ENCODE results near the gene GCLC. TPM values are rescaled to one million over a fixed set of nuclear protein-coding genes. Genes with fewer than 3 reads are reported as not detected.

Gene GCLC
- total RNA-seq, 1 donor from 2014 or later = 27.5 TPM

DNA sequence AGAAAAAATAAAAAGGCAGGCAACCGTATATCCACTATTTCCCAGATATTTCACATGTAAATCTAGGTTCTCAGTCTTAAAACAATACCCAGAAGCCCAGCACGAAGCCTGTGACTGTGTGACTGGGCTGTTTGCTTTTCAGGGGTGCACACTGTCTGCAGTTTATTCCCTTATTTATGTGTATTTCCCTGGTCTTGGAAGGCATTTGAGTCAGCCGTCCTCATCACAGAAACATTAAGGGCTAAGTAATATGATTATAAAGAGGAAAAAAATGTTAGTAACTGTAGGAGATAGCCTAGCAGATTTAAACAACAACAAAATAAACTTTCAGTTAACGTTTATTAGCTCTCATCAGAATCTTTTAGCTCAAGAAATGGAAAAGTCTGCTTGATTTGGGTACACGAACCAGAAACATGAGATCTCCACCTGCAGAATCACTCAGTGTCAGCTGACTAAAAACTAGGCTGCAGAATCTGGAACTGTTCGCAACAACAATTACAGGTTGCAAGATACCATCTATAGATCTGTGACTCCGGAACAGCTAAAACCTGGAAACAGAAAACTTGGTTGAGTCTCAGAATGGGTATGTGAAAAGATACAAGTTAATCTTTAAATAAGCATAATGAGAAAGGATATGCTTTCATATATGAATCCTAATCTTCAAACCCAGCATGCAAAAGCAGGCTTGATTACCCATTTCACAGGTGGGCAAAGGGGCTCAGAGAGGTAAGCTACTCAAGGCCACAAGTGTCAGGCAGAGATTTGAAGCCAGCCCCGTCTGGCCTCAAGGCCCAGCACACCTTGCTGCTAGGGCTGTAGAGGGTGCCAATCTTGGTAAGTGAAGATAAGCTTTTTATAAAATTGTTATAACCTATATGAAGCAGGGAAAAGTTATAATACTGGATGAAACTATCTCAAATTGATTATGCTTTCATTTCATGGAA, 21.1 kb downstream of the GCLC start:
- Mint-ChIP-seq H3K4me3 (no peak overlapping the region), H3K36me3 (ENCODE audit: low read depth) (no peaks in the 10 kb centered on the region), H3K9me3 (no peaks in the 10 kb centered on the region), H3K4me1 (peaks cover 44% of the 10 kb centered on the region), H3K27me3 (ENCODE audit: low read depth) (no peaks in the 10 kb centered on the region), H3K27ac (ENCODE audit: unreplicated experiment) (no peak overlapping the region)
- TF ChIP-seq, protein P1, sequence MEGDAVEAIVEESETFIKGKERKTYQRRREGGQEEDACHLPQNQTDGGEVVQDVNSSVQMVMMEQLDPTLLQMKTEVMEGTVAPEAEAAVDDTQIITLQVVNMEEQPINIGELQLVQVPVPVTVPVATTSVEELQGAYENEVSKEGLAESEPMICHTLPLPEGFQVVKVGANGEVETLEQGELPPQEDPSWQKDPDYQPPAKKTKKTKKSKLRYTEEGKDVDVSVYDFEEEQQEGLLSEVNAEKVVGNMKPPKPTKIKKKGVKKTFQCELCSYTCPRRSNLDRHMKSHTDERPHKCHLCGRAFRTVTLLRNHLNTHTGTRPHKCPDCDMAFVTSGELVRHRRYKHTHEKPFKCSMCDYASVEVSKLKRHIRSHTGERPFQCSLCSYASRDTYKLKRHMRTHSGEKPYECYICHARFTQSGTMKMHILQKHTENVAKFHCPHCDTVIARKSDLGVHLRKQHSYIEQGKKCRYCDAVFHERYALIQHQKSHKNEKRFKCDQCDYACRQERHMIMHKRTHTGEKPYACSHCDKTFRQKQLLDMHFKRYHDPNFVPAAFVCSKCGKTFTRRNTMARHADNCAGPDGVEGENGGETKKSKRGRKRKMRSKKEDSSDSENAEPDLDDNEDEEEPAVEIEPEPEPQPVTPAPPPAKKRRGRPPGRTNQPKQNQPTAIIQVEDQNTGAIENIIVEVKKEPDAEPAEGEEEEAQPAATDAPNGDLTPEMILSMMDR (conservative IDR thresholded peaks at IDR 0.05) = no peak
- DNase-seq (ENCODE audit: low read depth, low spot score) = no peak

DNA sequence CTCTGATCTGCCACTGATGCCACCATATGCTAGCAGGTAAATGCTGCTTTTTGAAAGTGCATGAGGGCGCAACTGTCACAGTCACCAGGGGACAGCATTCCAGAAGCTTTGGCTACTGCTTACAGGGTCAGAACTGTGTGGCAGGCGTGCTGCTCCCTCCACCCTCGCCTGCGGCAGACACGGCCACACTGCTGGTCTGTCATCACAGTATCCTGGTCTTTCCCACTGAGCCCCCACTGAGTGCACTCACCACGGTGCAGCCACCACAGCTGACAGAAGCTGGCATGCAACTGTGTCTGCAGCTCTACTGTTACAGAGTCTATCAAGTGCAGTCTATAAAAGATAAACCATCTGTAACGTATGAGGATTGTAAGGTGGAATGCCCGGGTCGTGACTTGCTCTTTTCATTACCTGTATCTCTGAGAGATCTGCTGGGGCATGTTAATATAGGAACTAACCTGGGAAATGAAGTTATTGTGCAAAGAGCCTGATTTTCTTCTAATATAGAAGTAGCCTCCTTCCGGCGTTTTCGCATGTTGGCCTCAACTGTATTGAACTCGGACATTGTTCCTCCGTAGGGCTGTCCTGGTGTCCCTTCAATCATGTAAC, 24.5 kb downstream of the GCLC start:
- Mint-ChIP-seq H3K4me1 (peaks cover 16% of the 10 kb centered on the region), H3K27me3 (ENCODE audit: low read depth) (no peaks in the 10 kb centered on the region), H3K9me3 (no peaks in the 10 kb centered on the region), H3K27ac (ENCODE audit: unreplicated experiment) (peak overlapping the region; percentile 58), H3K36me3 (ENCODE audit: low read depth) (peaks cover 5% of the 10 kb centered on the region), H3K4me3 (no peak overlapping the region)
- TF ChIP-seq, protein P1 (conservative IDR thresholded peaks at IDR 0.05) = no peak
- no peak for DNase-seq (ENCODE audit: low read depth, low spot score)

DNA sequence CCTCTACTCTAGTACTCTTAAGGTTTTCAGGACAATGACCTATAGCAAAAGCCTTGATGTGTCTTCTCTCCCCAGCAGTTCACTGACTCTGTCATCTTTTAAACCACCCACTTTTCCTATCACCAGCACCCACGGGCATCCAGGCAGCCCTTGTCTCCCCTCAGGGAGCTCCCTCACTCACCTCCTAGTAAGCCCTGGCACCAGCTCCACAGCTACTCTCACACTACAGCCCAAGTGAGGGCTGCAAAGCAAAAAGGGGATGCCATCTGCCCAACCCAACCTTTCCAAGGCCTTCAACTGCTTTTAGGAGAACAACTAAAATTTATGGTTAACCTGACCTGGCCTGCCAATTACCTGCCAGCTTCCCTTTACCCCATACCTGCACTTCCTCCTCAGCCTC, 26.0 kb downstream of the GCLC start:
- Mint-ChIP-seq H3K27ac (ENCODE audit: unreplicated experiment) (peak overlapping the region; percentile 24), H3K9me3 (no peaks in the 10 kb centered on the region), H3K4me3 (no peak overlapping the region), H3K27me3 (ENCODE audit: low read depth) (no peaks in the 10 kb centered on the region), H3K36me3 (ENCODE audit: low read depth) (peaks cover 9% of the 10 kb centered on the region), H3K4me1 (peaks cover 9% of the 10 kb centered on the region)
- DNase-seq (ENCODE audit: low read depth, low spot score) = no peak
- TF ChIP-seq, protein P1 (conservative IDR thresholded peaks at IDR 0.05) = no peak

DNA sequence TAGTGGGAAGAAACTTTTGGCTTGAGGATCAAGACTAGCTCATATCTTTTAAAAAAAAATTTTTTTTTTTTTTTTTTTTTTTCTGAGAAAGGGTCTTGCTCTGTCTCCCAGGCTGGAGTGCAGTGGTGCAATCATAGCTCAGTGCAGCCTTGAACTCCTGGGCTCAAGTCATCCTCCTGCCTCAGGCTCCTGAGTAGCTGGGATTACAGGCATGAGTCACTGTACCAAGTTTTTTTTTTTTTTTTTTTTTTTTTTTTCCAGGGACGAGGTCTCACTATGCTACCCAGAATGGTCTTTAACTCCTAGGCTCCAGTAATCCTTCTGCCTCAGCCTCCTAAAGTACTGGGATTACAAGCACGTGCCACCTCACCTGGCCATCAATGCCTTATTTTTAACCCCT, 27.9 kb downstream of the GCLC start:
- Mint-ChIP-seq H3K27me3 (ENCODE audit: low read depth) (no peaks in the 10 kb centered on the region), H3K27ac (ENCODE audit: unreplicated experiment) (no peak overlapping the region), H3K9me3 (no peaks in the 10 kb centered on the region), H3K4me3 (no peak overlapping the region), H3K4me1 (peaks cover 4% of the 10 kb centered on the region), H3K36me3 (ENCODE audit: low read depth) (peaks cover 9% of the 10 kb centered on the region)
- DNase-seq (ENCODE audit: low read depth, low spot score) = no peak
- TF ChIP-seq, protein P1 (conservative IDR thresholded peaks at IDR 0.05) = no peak

DNA sequence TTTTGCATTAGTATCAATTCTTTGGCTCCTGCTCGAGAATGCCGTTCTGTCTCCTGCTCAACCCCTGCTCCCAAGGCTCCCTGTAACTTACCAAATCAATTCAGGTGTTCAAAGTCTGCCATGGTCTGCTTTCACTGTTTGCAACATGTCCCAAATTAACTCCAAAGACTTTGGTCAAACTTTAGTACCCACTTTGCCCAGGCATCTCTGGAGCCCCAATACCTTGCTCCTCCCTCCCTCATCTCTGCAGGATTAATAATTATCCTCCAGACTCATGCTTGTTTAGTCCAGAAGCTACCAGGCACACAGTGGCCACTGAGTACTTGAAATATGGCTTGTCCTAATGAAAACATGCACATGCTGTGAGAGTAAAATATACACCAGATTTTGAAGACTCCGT, 30.2 kb downstream of the GCLC start:
- Mint-ChIP-seq H3K9me3 (no peaks in the 10 kb centered on the region), H3K4me1 (peaks cover 5% of the 10 kb centered on the region), H3K27me3 (ENCODE audit: low read depth) (no peaks in the 10 kb centered on the region), H3K36me3 (ENCODE audit: low read depth) (peaks cover 14% of the 10 kb centered on the region), H3K4me3 (no peak overlapping the region), H3K27ac (ENCODE audit: unreplicated experiment) (no peak overlapping the region)
- DNase-seq (ENCODE audit: low read depth, low spot score) = no peak
- TF ChIP-seq, protein P1 (conservative IDR thresholded peaks at IDR 0.05) = no peak
